ENCODE data around the gene PARVA.

The PARVA gene

DNA sequence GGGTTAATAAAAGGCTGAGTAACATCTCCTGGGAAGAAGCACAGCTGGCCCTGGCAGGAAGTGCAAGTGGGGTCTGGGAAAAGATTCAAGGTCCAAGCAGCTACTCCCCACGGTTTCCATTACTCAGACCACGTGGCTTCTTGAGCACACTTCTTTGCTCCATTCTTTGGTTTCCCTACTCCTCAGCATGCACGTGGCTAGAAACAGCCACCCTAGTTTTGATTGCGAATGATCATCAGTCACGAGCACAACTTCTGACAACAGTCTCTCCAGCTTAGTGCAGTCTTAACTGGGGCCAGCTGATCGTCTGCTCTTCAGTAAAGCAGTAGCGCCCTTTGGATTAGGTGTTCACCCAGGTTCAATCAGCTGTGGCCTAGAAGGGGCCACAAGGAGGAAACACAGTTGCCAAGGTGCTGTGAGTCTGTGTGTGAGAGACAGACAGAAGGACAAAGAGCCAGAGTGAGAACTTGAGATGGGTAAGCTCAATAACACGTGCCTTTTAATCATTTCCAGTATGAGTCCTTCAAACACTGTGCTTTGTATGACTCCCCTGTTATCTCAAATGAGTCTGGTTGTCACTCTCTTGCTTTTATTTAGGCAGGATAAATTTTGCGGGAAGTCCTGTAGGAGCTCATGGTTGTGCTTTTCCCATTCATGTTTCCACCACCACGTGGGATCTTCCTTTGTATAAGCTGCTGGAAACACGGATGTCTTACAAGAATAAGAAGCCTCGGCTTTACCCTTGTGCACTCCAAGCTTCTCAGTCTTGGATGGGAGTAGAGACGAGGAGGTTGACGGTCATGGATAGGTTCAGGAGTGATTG is 901 bp upstream of the PARVA start:
- DNase-seq, result no peak

DNA sequence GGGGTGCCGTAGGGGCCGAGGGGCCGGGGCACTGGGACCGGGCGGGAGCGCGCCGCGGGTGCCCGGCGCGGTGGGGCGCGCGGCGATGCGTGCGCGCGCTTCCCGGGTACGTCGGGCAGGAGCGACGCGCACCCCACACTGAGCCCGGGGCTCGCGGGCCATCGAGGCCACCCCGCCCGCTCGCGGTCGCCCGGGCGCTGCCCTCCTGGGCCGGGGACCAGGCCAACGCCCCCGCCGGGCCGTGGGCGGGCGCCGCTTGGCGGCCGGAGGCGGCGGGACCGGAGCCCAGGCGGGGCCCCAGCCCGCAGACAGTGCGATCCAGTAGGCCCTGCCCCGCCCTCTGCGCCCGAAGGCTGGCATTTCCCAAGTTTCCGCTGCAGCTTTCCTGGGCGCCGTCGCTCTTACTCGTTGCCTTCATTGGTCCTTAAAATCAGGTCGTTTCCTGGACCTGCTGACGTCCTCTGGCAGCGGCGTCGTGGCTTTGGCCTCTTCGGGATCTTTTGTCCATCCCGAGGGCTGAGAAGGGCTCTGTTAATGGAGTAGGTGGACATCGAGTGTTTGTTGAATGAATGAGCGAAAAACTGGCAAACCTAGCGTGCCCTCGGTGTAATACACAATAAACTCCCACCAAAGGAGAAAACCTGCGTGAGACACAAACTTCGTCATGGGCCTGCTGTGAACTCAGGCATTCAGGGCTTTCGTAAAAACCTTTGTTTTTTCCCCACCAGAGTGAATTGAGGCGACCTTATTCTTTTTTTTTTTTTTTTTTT is 638 bp downstream of the PARVA start:
- no peak for DNase-seq

GRCh38 chr11:12380565-12381325 is 3.4 kb downstream of the PARVA start:
- DNase-seq, result no peak

- DNase-seq, result no peak
Measured at GRCh38 chr11:12381875-12382274, 4.5 kb downstream of the PARVA start.

DNA sequence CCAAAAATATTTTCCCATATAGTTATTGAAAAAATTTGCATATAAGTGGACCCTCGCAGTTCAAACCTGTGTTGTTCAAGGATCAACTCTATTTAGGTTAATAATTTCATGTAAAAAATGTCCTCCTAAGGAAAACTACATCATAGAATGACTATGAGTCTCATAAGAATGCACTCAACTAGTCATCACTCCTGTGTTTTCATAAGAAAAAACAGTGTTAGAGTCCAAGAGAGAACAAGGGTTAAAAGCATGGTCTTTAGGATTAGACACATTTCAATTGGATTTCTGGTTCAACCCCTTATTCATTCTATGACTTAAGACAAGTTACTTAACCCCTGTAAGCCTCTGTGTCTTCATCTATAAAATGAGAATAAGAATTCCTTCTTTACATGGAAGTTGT is 5.1 kb downstream of the PARVA start:
- no peak for DNase-seq

DNA sequence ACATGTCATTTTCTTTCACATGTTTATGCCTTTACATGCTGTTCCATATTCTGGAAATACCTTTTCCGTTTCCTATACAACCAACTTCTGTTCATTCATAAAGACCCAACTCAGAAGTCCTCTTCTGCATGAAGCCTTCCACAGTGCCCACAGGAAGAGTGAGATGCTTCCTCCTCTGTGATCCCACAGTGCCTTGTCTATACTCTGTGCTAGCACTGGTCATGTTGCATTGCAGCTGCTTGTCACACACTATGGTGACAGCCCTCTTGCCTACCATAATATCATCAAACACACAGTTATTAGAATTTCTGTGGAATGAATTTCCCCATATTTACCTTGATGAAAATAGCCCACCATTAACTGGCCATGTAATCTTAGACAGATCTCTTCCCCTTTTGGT is 8.9 kb downstream of the PARVA start:
- no peak for DNase-seq

DNA sequence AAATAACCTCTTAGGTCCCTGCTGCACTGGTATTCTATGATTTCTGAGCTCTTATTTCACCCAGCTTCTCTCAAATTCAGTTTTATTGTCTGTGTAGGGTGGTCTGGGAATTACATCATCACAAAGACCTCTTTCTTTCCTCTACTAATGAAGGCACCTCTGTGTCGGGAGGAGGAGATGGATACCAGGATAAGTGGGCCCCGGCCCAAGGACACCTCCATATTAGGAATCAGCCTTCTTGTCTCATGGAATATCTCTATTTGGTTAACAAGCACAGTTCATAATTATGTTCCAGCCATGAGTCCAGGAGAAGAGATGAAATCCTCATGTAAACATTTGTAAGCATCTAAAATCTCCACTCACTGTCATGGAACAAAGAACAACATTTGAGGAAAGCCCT is 9.4 kb downstream of the PARVA start:
- DNase-seq, result no peak

- no peak for DNase-seq
Measured at GRCh38 chr11:12388173-12388572, 10.8 kb downstream of the PARVA start.

DNA sequence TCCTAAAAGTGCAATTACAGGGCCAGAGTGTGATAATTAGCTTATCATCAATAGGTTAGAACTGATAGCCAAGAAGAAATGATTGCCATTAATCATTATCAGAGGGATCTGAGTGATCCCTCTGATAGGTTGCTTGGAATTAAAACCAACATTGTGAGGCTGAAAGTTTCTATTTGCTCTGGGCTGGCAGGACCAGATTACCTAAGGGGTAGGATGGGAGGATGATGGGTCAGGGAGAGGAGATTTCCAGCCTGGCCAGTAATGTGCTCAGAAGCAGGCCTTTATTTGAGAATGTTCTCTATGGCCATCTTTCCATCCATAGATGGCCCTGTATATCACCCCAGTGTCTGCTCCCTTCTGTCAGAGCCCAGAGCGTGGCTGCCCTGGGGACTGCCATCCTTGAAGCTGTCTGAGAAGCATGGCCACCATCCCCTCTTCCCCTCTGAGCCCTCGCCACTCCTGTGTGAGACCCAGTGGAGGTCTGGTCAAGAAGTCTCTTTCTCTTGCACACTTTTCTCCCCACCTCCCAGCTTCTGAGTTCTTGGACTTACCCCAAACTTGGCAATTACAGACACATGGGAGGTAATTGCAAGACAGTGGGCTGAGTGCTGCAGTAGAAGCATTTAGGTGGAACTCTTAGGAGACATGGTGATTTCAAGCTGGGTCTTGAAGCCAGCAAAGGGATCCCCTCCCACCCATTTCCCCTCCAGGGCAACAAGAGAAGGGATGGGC is 11.7 kb downstream of the PARVA start:
- no peak for DNase-seq

GRCh38 chr11:12389676-12390657 is 12.6 kb downstream of the PARVA start:
- DNase-seq, result no peak

DNA sequence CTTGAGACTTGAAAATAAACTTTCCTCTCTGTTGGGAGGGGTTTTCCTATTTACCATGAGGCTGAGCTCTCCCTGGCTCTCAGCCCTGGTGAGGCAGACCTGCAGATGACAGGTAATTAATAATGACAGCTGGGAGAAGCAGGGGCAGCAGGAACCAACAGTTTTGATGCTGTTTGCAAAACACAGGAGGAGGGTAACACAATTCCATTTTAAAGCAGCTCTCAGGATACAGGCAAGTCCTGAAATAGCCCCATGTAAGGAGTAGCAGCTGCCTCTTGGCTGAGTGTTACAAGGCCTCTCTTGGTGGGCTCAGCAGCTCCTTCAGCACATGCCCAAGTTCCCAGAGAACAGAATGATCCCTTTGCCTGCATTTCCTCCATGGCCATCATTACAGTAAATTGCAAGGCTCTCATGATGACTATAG is 13.3 kb downstream of the PARVA start:
- no peak for DNase-seq

DNA sequence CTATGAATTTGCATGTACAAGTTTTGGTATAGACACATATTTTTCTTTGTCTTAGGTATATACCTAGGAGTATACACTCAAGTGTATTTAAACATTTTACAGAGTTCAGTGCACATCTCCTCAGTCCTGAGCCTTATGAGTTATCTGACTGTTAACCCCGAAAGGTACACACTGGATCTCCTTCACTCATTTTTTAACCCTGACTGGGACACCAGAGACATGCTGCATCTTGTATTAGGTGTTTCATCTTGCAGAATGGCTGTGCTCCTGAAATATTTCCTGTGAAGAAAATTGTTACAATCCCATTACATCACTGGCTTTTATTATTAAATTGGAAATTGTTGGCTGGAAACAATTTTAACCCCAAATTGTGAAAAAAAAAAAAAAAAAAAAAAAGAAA is 15.3 kb downstream of the PARVA start:
- no peak for DNase-seq

- DNase-seq, result no peak
Measured at GRCh38 chr11:12393691-12394090, 16.3 kb downstream of the PARVA start.

DNA sequence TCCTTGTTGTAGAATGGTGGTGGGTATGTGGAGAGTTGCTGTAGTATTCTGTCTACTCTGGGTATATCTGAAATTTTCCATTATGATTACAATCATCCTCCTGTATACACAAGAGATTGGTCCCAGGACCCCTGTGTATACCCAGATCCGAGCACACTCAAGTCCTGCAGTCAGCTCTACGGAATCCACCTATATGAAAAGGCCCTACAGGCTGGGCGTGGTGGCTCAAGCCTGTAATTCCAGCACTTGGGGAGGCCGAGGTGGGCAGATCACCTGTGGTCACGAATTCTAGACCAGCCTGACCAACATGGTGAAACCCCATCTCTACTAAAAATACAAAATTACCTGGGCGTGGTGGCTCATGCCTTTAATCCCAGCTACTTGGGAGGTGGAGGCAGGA is 17.2 kb downstream of the PARVA start:
- no peak for DNase-seq

- DNase-seq, result no peak
Measured at GRCh38 chr11:12395333-12395732, 18.0 kb downstream of the PARVA start.

DNA sequence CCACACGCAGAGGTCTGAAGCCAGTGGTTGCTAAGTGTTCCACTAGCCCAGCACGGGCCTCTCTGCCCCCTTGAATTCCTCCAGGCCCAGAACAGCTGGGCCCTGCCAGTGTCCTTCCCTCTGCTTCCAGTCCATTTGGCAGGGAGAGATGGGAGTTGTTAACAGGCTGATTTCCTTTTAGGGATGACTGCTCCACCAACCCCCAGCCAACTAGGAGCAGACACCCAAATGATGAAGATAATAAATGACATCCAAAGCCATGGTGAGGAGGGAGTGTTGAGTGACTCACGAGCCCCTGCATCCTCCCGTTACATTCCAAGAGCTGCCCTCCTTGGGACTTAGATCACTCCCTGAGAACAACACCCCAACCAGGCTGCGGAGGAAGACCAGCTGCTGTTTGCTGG is 20.6 kb downstream of the PARVA start:
- no peak for DNase-seq

DNA sequence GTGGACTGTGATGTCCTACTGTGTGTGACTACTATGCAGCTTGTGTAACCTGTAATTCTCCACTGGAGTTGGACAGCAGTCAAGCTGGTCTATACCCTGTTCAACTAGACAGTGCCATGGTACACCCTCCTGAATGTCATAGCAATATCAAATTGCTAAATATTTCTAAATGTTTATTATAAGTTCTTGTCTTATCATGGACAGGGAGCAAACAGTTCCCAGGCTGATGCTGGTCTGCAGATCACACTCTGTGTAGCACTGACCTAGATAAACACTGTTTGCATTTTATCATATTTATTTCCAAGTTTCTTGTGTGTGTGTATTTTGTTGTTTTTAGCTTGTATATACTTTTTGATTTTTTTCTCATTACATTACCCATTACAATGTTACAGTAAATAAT is 22.0 kb downstream of the PARVA start:
- no peak for DNase-seq

- no peak for DNase-seq
Measured at GRCh38 chr11:12402025-12402424, 24.7 kb downstream of the PARVA start.

DNA sequence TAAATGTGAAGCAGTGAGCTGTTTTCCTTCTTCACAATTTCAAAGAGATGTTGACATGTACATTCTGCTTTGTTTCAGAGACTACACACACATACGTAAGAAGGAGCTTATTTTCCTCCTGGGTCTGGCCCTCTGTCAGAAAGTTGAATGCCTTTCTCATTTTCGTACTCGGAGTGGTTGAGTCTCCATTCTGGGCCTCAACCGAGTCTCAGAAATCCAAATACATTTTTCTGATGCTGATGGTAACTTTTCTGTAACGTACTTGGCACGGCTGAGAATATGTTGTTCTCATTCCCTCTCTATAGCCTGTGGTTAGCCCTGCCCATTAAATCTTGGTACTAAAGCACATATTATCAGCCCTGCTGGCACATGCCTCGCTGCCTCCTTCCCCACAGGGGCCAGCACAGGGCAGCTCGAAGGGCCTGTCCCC is 25.3 kb downstream of the PARVA start:
- DNase-seq, result no peak

DNA sequence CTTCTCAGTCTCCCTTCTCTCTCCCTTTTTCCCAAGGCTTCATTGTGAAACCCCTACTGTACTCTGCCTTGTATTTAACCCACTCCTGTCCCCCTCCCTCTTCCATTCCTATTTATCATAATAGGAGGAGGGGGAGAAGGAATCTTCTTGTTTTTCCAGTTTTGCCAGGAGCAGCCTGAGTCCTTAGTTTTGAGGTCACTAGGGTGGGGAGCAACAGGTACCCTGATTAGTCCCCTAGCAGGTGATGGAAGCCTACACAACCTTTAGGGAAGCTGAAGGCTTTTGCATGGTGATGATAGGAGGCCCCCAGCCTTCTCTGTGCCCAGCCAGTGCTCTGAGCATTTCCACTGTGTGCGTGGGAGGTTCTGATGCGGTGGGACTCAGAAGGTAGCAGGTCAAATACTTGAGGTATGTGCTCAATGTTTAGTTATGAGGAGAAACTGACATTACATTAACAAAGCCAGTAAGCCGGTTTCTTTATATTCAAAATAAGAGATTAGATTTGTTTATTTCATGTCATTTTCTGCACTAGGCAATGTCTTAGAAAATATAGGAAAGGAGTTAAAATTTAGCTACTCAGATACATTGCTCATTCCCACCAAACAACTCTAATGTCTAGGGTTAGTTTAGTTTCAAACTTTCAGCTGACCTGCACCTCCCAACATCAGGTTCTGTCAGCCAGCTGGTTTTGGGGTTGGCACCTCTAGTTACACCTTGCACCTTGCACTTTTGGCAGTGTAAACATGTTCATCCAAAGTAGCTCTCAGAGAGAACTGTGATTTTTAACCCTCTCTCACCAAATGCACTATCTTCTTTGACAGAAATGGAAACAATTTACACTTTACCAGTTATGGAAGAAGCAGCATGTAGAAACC is 26.0 kb downstream of the PARVA start:
- no peak for DNase-seq

GRCh38 chr11:12403997-12404350 is 26.6 kb downstream of the PARVA start:
- DNase-seq, result no peak
